ENCODE data around the gene MAG. TPM values are rescaled to one million over a fixed set of nuclear protein-coding genes. Genes with fewer than 3 reads are reported as not detected.

The MAG gene
- total and polyA plus RNA-seq, 10 of the 15 experiments (the other 5 are each of a cell fraction or from before 2014, with no cell fraction given) = 0.03 to 0.82 (median 0.17) TPM; not detected in 2

DNA sequence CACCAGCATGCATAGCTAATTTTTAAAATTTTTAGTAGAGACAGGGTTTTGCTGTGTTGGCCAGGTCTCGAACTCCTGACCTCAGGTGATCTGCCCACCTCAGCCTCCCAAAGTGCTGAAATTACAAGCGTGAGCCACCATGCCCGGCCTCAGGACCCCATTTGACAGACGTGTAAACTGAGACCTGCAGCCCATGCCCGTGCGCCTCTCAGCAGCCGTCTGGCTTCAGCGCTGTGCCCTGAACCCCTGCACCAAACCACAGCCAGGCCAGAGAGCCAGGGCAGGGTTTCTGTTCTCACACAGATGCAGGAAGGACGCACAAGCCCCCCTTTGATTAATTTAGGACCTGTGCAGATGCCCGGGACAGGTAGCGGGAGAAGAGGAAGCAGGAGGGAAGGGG lies 48.5 kb downstream of the MAG start (continued):
- TF ChIP-seq ZBTB11 (CRISPR knock-in tag; IDR thresholded peaks at IDR 0.05) (no peak), RBBP5 (conservative IDR thresholded peaks at IDR 0.05) (no peak), SMC3 (IDR thresholded peaks at IDR 0.05; ENCODE audit: borderline replicate concordance, low read length) (no peak), POLR2AphosphoS5 (IDR thresholded peaks at IDR 0.05; ENCODE audit: low read length) (0 out of 2 replicates have a peak, but pooled peaks have one; percentile 6), IRF3 (IDR thresholded peaks at IDR 0.05) (no peak), ATF7 (IDR thresholded peaks at IDR 0.05; ENCODE audit: low read depth) (no peak), GABPA (IDR thresholded peaks at IDR 0.05; ENCODE audit: low read depth) (no peak), ZNF24 (IDR thresholded peaks at IDR 0.05) (no peak)

GRCh38 chr19:35341006-35341405 lies 49.0 kb downstream of the MAG start:
- ChIA-PET POLR2A (no interaction called here), SMC1A (ENCODE audit: uncharacterized antibody, unreplicated experiment) (interaction anchor here (1.0 kb wide), 1 partner anchor 9 kb away, joined by 3 read pairs; no protein-coding TSS in a partner anchor), CTCF (no interaction called here), RAD21 (ENCODE audit: unreplicated experiment) (no interaction called here)
- intact Hi-C loops (cut with micrococcal nuclease; ENCODE audit: unreplicated experiment) (no loop called here), in situ Hi-C loops (cut with MboI) (no loop called here)
- Histone ChIP-seq H3K4me2 (ENCODE audit: control insufficient read depth, insufficient read depth) (no peak overlapping the region), H3K9ac (ENCODE audit: control insufficient read depth, insufficient read depth, low read length) (no peak overlapping the region), H3K79me2 (ENCODE audit: control insufficient read depth, insufficient read depth, low read length) (peaks cover 11% of the 10 kb centered on the region), H4K20me1 (ENCODE audit: control insufficient read depth, insufficient read depth) (no peaks in the 10 kb centered on the region), H3K27me3 (replicated peaks in 1 of 2; ENCODE audit: control insufficient read depth in 2 of 2, insufficient read depth in 2 of 2, low read length in 1 of 2) (no peaks in the 10 kb centered on the region), H2AFZ (ENCODE audit: control insufficient read depth, low read depth, low read length) (no peak overlapping the region), H3K9me3 (replicated peaks; ENCODE audit: control insufficient read depth, insufficient read depth, low read length) (no peaks in the 10 kb centered on the region), H3K4me3 (no peak overlapping the region), H3K36me3 (ENCODE audit: control insufficient read depth in 2 of 2, insufficient read depth in 2 of 2, low read length in 1 of 2) (peaks cover 24 to 39% of the 10 kb centered on the region in 2 experiments), H3K4me1 (ENCODE audit: control insufficient read depth, insufficient read depth, low read length) (peaks cover 27% of the 10 kb centered on the region), H3K27ac (ENCODE audit: control insufficient read depth, insufficient read depth) (no peak overlapping the region)
- no peak for DNase-seq (ENCODE audit: low read depth, low spot score)
- no peak for ATAC-seq
- WGBS (ENCODE audit: insufficient coverage, insufficient replicate concordance, low lambda C conversion rate, missing lambda C conversion rate) = 97% methylated on average over 16 of the region's 16 CpGs
- BruUV-seq (replicated peaks) = no TSS peak
- no peak for FAIRE-seq
- TF ChIP-seq ESRRA (IDR thresholded peaks at IDR 0.05; ENCODE audit: low read length) (no peak), USF1 (IDR thresholded peaks at IDR 0.05; ENCODE audit: borderline replicate concordance, extremely low read length, insufficient read depth, low read depth, low read length) (no peak), MYC (IDR thresholded peaks at IDR 0.05; ENCODE audit: insufficient read depth, insufficient read length, insufficient replicate concordance, low read length, severe bottlenecking) (no peak), BCLAF1 (IDR thresholded peaks at IDR 0.05) (no peak), ETV6 (conservative IDR thresholded peaks at IDR 0.05 in 1 of 2, IDR thresholded peaks at IDR 0.05 in 1 of 2; ENCODE audit: borderline replicate concordance in 1 of 2, low read depth in 1 of 2) (no peak), RELA (IDR thresholded peaks at IDR 0.05; ENCODE audit: borderline replicate concordance, partially characterized antibody) (no peak), KLF5 (IDR thresholded peaks at IDR 0.05; ENCODE audit: partially characterized antibody) (no peak)

Measured in GM12878 (cell line).